SIG-M5 treated with dmso at 0.1 percent for 504 hours (cell line): Measurements from ENCODE around the gene CACNA1F.

Experiments
- DNase-seq: peaks from one replicate; lab custom pipeline; 2025; ENCODE audit not compliant: unreplicated experiment; lab: John Stamatoyannopoulos, UW

CACNA1F gene

GRCh38 chrX:49199906-49200771 is 33.0 kb downstream of the CACNA1F start, which contains the start of gene SYP:
SYP (minus strand) TSS chrX:49200193; CDS start chrX:49200186, 7 bp downstream.
- DNase-seq, result peak; percentile 81

- DNase-seq, result no peak
Measured at GRCh38 chrX:49199315-49199595, 33.9 kb downstream of the CACNA1F start.

GRCh38 chrX:49198540-49199314 is 34.4 kb downstream of the CACNA1F start:
- no peak for DNase-seq

GRCh38 chrX:49197543-49198087 is 35.5 kb downstream of the CACNA1F start:
- DNase-seq, result no peak

GRCh38 chrX:49193542-49193964 is 39.6 kb downstream of the CACNA1F start:
- no peak for DNase-seq

- DNase-seq, result peak; percentile 20
Measured at GRCh38 chrX:49192722-49193328, 40.3 kb downstream of the CACNA1F start.

- no peak for DNase-seq
Measured at GRCh38 chrX:49191574-49192011, 41.5 kb downstream of the CACNA1F start.

- peak; percentile 100 for DNase-seq
Measured at GRCh38 chrX:49190821-49191573, 42.1 kb downstream of the CACNA1F start.

GRCh38 chrX:49189606-49190005 is 43.5 kb downstream of the CACNA1F start:
- no peak for DNase-seq

- no peak for DNase-seq
Measured at GRCh38 chrX:49188468-49189076, 44.6 kb downstream of the CACNA1F start.

- no peak for DNase-seq
Measured at GRCh38 chrX:49187526-49187925, 45.6 kb downstream of the CACNA1F start.

GRCh38 chrX:49187028-49187394 is 46.1 kb downstream of the CACNA1F start:
- DNase-seq, result no peak

- peak; percentile 60 for DNase-seq
Measured at GRCh38 chrX:49186125-49187027, 46.8 kb downstream of the CACNA1F start, which contains the start of gene PRICKLE3. PRICKLE3 (minus strand) TSS chrX:49186373; CDS start chrX:49186297, 76 bp downstream.

- DNase-seq, result peak; percentile 44
Measured at GRCh38 chrX:49184294-49185281, 48.6 kb downstream of the CACNA1F start.

- DNase-seq, result no peak
Measured at GRCh38 chrX:49183701-49184281, 49.3 kb downstream of the CACNA1F start.

GRCh38 chrX:49179358-49179757 is 53.8 kb downstream of the CACNA1F start:
- DNase-seq, result no peak

GRCh38 chrX:49178537-49178936 is 54.6 kb downstream of the CACNA1F start:
- no peak for DNase-seq
